HL-60 (cell line): ENCODE data around the gene KRTAP3-3.

Experiments used
- CTCF ChIP-seq: IDR thresholded peaks from one replicate; pipeline ENCODE4 v1.5.1; 2011; ENCODE audit warnings: low read length, control low read depth, inconsistent platforms; ENCODE audit not compliant: insufficient read depth
- GABPA ChIP-seq: IDR thresholded peaks from 2 replicates; pipeline ENCODE4 v1.6.1; 2012; ENCODE audit warnings: low read depth
- POLR2AphosphoS5 ChIP-seq: IDR thresholded peaks from 2 replicates; pipeline ENCODE4 v1.6.1; 2012; ENCODE audit warnings: low read depth
- REST ChIP-seq: IDR thresholded peaks from 2 replicates; pipeline ENCODE4 v1.6.1; 2012; ENCODE audit warnings: low read depth; ENCODE audit not compliant: insufficient replicate concordance
- SPI1 ChIP-seq: IDR thresholded peaks from 2 replicates; pipeline ENCODE4 v1.6.1; 2012; ENCODE audit warnings: low read depth, mild to moderate bottlenecking, borderline replicate concordance

- TF ChIP-seq CTCF (no peak), POLR2AphosphoS5 (no peak), REST (no peak), GABPA (no peak), SPI1 (no peak)
Measured at GRCh38 chr17:41020336-41020735, 26.4 kb upstream of the KRTAP3-3 start.
